Lung microvascular endothelial cell (primary cell): Measurements from ENCODE around the gene FAM13A. TPM values are rescaled to one million over a fixed set of nuclear protein-coding genes. Genes with fewer than 3 reads are reported as not detected.

Experiments
- DNase-seq, 2 donors: peaks; one replicate each; pipeline versions ENCODE4 v3.0.0 to v3.0.0-alpha.2; 2010; ENCODE audit warnings: low read depth in 2 of 2
- total RNA-seq: library from RNA; depleted of rRNA; stranded (reverse); fragments of >200 nt; gene quantifications from 2 replicates; pipeline ENCODE4 v1.2.1, GENCODE V29; 2014

The FAM13A gene
- total RNA-seq, 1 donor from 2014 or later: 0.60 TPM

GRCh38 chr4:88724406-88724805 lies 332.6 kb downstream of the FAM13A start:
- DNase-seq: no peak

- DNase-seq: no peak
Measured at GRCh38 chr4:88722828-88723227, 334.2 kb downstream of the FAM13A start.

GRCh38 chr4:88722276-88722780 lies 334.7 kb downstream of the FAM13A start:
- no peak for DNase-seq

- DNase-seq: no peak
Measured at GRCh38 chr4:88720451-88721428, 336.2 kb downstream of the FAM13A start.

GRCh38 chr4:88719381-88719780 lies 337.6 kb downstream of the FAM13A start:
- no peak for DNase-seq

GRCh38 chr4:88718098-88718497 lies 338.9 kb downstream of the FAM13A start:
- no peak for DNase-seq

GRCh38 chr4:88713782-88714181 lies 343.2 kb downstream of the FAM13A start:
- no peak for DNase-seq

GRCh38 chr4:88709989-88710388 lies 347.0 kb downstream of the FAM13A start:
- no peak for DNase-seq

GRCh38 chr4:88706574-88706973 lies 350.4 kb downstream of the FAM13A start:
- peak; percentile 66 to 68 for DNase-seq

GRCh38 chr4:88705805-88706492 lies 351.0 kb downstream of the FAM13A start:
- DNase-seq: peak in 1 of 2 donors; percentile 41

GRCh38 chr4:88705223-88705622 lies 351.8 kb downstream of the FAM13A start:
- DNase-seq: no peak

GRCh38 chr4:88702782-88703181 lies 354.2 kb downstream of the FAM13A start:
- DNase-seq: no peak

GRCh38 chr4:88698519-88698918 lies 358.5 kb downstream of the FAM13A start:
- DNase-seq: no peak

- DNase-seq: peak; percentile 73 to 76
Measured at GRCh38 chr4:88697588-88698329, 359.2 kb downstream of the FAM13A start, which contains the start of gene NAP1L5. Gene NAP1L5, minus strand, starts transcription at chr4:88697829. Its CDS starts 75 bp downstream, at chr4:88697754.

- peak; percentile 3 to 37 for DNase-seq
Measured at GRCh38 chr4:88697141-88697540, 359.8 kb downstream of the FAM13A start.

- peak in 1 of 2 donors; percentile 16 for DNase-seq
Measured at GRCh38 chr4:88696630-88697029, 360.4 kb downstream of the FAM13A start.

- peak; percentile 55 to 68 for DNase-seq
Measured at GRCh38 chr4:88693792-88694191, 363.2 kb downstream of the FAM13A start.

GRCh38 chr4:88690355-88690754 lies 366.6 kb downstream of the FAM13A start:
- peak; percentile 52 to 78 for DNase-seq

- DNase-seq: no peak
Measured at GRCh38 chr4:88681209-88681608, 375.8 kb downstream of the FAM13A start.
